Endodermal cell (in vitro differentiated cells): ENCODE measurements around the gene SOX11. TPM values are rescaled to one million over a fixed set of nuclear protein-coding genes. Genes with fewer than 3 reads are reported as not detected.

Source experiments
- DNase-seq: peaks from one replicate; pipeline ENCODE4 v3.0.0-alpha.2; 2017
- H3K27ac ChIP-seq: 2 replicates; pipeline ENCODE4 v1.5.1; 2013; ENCODE audit warnings: mild to moderate bottlenecking, low read depth, low read length, moderate library complexity
- H3K27me3 ChIP-seq: 2 replicates; pipeline ENCODE4 v1.6.1; 2013; ENCODE audit warnings: mild to moderate bottlenecking, low read length, moderate library complexity; ENCODE audit not compliant: insufficient read depth, control insufficient read depth, poor library complexity, severe bottlenecking
- H3K36me3 ChIP-seq: 2 replicates; pipeline ENCODE4 v1.7.0; 2013; ENCODE audit warnings: mild to moderate bottlenecking, low read length, moderate library complexity; ENCODE audit not compliant: control insufficient read depth, insufficient read depth
- H3K4me1 ChIP-seq: one replicate; pipeline ENCODE4 v1.7.0; 2013; ENCODE audit warnings: low read length; ENCODE audit not compliant: control insufficient read depth, insufficient read depth
- H3K4me3 ChIP-seq: 2 replicates; pipeline ENCODE4 v1.5.1; 2013; ENCODE audit warnings: mild to moderate bottlenecking, low read length, moderate library complexity
- H3K9ac ChIP-seq: 2 replicates; pipeline ENCODE4 v1.6.1; 2013; ENCODE audit warnings: mild to moderate bottlenecking, low read length, moderate library complexity; ENCODE audit not compliant: poor library complexity, severe bottlenecking; ENCODE audit errors: extremely low read depth
- H3K9me3 ChIP-seq: 2 replicates; pipeline ENCODE4 v1.6.1; 2013; ENCODE audit warnings: mild to moderate bottlenecking, low read length, moderate library complexity; ENCODE audit not compliant: control insufficient read depth
- H3K27ac Mint-ChIP-seq: 2 replicates; pipeline ENCODE4 v1.8.0; 2020; ENCODE audit warnings: mixed read lengths
- H3K27me3 Mint-ChIP-seq: 2 replicates; pipeline ENCODE4 v1.8.0; 2021; ENCODE audit warnings: mild to moderate bottlenecking, mixed read lengths; ENCODE audit not compliant: insufficient read depth
- H3K36me3 Mint-ChIP-seq: 2 replicates; pipeline ENCODE4 v1.8.0; 2020; ENCODE audit warnings: low read depth, mixed read lengths
- H3K4me1 Mint-ChIP-seq: 2 replicates; pipeline ENCODE4 v1.8.0; 2020; ENCODE audit warnings: mixed read lengths
- H3K4me3 Mint-ChIP-seq: 2 replicates; pipeline ENCODE4 v1.8.0; 2020; ENCODE audit warnings: mild to moderate bottlenecking, moderate library complexity, mixed read lengths
- H3K9me3 Mint-ChIP-seq: 2 replicates; pipeline ENCODE4 v1.8.0; 2020; ENCODE audit warnings: mild to moderate bottlenecking, mixed read lengths
- WGBS, 2 experiments: methylation state at CpG; one replicate each; pipeline versions ENCODE4 v1.1.5 to v1.1.7; 2013; ENCODE audit warnings: missing lambda C conversion rate in 2 of 2, mixed read lengths in 1 of 2; ENCODE audit not compliant: insufficient coverage in 1 of 2, insufficient read length in 1 of 2; 5-methylcytosine and 5-hydroxymethylcytosine counted together
- total RNA-seq, 2 donors: library from RNA; stranded (reverse); fragmentation: NEBNext Ultra II Directional in 1 of 2; extraction: Animal tissue kit (Norgen Biotek cat#: 25700) in 1 of 2; gene quantifications; 2 replicates in 1 of 2; 3 replicates in 1 of 2; pipeline ENCODE4 v1.2.1, GENCODE V29; 2021
- TF ChIP-seq, protein P1 (sequence below): fragments of 200-600 bp; sonication (generic); conservative IDR thresholded peaks from 2 replicates; pipeline ENCODE4 v1.5.0; 2021; ENCODE audit warnings: antibody characterized with exemption, mild to moderate bottlenecking

The SOX11 gene
- total RNA-seq, 2 donors from 2014 or later, result 35.9 to 48.9 TPM

DNA sequence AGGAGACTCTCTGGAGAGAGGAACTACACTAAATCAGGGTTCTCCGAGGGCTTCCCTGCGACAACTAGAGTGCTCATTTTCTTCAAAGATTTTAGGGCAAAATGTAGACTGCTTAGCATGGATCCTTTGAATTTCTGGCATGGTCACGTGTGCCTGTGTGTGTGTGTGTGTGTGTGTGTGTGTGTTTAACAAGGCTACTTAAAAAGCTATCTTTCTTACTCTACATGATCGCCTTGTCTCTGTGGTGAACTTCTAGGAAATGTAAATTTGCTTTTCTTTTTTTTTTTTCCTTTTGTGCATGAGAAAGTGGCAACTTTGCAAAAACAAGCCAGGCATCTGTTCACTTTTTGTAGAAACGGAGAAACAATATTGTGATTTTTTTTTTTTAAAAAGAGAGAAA, 43.9 kb downstream of the SOX11 start:
- peak overlapping the region; percentile 59 for H3K27ac Mint-ChIP-seq
- no peak overlapping the region for H3K4me3 ChIP-seq
- TF ChIP-seq, protein P1, sequence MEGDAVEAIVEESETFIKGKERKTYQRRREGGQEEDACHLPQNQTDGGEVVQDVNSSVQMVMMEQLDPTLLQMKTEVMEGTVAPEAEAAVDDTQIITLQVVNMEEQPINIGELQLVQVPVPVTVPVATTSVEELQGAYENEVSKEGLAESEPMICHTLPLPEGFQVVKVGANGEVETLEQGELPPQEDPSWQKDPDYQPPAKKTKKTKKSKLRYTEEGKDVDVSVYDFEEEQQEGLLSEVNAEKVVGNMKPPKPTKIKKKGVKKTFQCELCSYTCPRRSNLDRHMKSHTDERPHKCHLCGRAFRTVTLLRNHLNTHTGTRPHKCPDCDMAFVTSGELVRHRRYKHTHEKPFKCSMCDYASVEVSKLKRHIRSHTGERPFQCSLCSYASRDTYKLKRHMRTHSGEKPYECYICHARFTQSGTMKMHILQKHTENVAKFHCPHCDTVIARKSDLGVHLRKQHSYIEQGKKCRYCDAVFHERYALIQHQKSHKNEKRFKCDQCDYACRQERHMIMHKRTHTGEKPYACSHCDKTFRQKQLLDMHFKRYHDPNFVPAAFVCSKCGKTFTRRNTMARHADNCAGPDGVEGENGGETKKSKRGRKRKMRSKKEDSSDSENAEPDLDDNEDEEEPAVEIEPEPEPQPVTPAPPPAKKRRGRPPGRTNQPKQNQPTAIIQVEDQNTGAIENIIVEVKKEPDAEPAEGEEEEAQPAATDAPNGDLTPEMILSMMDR, result no peak
- no peak overlapping the region for H3K9ac ChIP-seq
- peaks cover 7% of the 10 kb centered on the region for H3K27me3 Mint-ChIP-seq
- H3K4me3 Mint-ChIP-seq, result no peak overlapping the region
- H3K9me3 ChIP-seq, result no peaks in the 10 kb centered on the region
- no peaks in the 10 kb centered on the region for H3K9me3 Mint-ChIP-seq
- WGBS, 2 experiments, result 95% methylated on average over 5 of the region's 5 CpGs; no CpG with 5 or more reads in 1 of the 2 experiments
- H3K4me1 Mint-ChIP-seq, result peaks cover 22% of the 10 kb centered on the region
- peaks cover 14% of the 10 kb centered on the region for H3K4me1 ChIP-seq
- no peaks in the 10 kb centered on the region for H3K36me3 Mint-ChIP-seq
- no peaks in the 10 kb centered on the region for H3K36me3 ChIP-seq
- H3K27me3 ChIP-seq, result no peaks in the 10 kb centered on the region
- DNase-seq, result no peak
- H3K27ac ChIP-seq, result no peak overlapping the region

DNA sequence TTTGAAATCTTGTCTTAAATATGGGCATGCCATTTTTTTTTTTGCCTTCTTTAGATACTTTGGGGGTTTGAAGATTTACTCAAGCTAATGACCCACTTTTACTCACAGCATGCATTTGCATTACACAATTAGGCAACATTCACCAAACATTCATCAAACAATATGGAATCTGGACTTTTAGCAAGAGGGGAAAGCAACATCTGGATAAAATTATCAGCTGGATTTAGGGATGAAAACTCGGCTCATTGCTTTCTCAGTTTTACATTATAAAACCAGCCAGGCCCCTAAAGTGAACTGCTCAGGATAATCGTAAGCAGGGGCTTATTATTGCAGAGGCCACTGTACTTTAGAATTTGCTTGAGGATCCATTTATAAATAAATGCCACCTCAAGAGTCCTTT, 44.7 kb downstream of the SOX11 start:
- no peaks in the 10 kb centered on the region for H3K36me3 Mint-ChIP-seq
- H3K27ac ChIP-seq, result no peak overlapping the region
- H3K4me3 Mint-ChIP-seq, result no peak overlapping the region
- WGBS, 2 experiments, result 95 to 100% methylated on average over 2 of the region's 2 CpGs
- TF ChIP-seq, protein P1, result no peak
- peaks cover 16% of the 10 kb centered on the region for H3K4me1 Mint-ChIP-seq
- H3K4me3 ChIP-seq, result no peak overlapping the region
- H3K9me3 ChIP-seq, result no peaks in the 10 kb centered on the region
- no peaks in the 10 kb centered on the region for H3K9me3 Mint-ChIP-seq
- H3K27ac Mint-ChIP-seq, result no peak overlapping the region
- no peaks in the 10 kb centered on the region for H3K27me3 ChIP-seq
- DNase-seq, result no peak
- H3K27me3 Mint-ChIP-seq, result peaks cover 7% of the 10 kb centered on the region
- no peak overlapping the region for H3K9ac ChIP-seq
- peaks cover 9% of the 10 kb centered on the region for H3K4me1 ChIP-seq
- H3K36me3 ChIP-seq, result no peaks in the 10 kb centered on the region

DNA sequence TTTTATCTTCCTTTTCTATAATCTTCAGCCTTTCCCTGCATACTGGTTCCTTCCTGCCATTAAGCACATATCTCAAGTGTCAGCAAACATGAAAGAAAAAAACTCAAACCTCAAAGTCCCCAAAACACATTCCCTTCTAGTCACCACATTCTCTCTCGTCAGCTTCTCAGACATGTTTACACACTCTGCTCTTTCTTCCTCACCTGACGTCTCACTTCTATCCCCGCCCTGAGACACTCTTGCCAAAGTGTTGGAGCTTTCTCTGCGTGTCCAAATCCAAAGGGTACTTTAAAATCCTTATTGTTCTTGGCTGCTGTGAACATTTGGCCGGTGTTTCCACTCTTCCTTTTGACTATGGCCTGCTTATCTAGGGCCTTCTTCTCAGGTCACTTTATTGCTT, 47.9 kb downstream of the SOX11 start:
- no peaks in the 10 kb centered on the region for H3K9me3 Mint-ChIP-seq
- Histone ChIP-seq H3K4me1 (peaks cover 3% of the 10 kb centered on the region), H3K27me3 (no peaks in the 10 kb centered on the region), H3K9ac (no peak overlapping the region), H3K4me3 (no peak overlapping the region), H3K27ac (no peak overlapping the region), H3K36me3 (no peaks in the 10 kb centered on the region), H3K9me3 (no peaks in the 10 kb centered on the region)
- TF ChIP-seq, protein P1, result no peak
- no peak overlapping the region for H3K27ac Mint-ChIP-seq
- WGBS, 2 experiments, result 86 to 96% methylated on average over 5 of the region's 5 CpGs
- no peak overlapping the region for H3K4me3 Mint-ChIP-seq
- H3K27me3 Mint-ChIP-seq, result no peaks in the 10 kb centered on the region
- H3K36me3 Mint-ChIP-seq, result no peaks in the 10 kb centered on the region
- peaks cover 11% of the 10 kb centered on the region for H3K4me1 Mint-ChIP-seq
- no peak for DNase-seq
